Thoracic aorta (tissue), 2 donors: ENCODE data around the gene AMFR. TPM values are rescaled to one million over a fixed set of nuclear protein-coding genes. Genes with fewer than 3 reads are reported as not detected.

Experiments
- ATAC-seq: fragments of 150-250 bp; one replicate; pipeline ENCODE4 v1.8.0; 2017; ENCODE audit warnings: low read depth; ENCODE audit not compliant: insufficient number of reproducible peaks, low FRiP score
- DNase-seq: peaks from one replicate; pipeline ENCODE4 v3.0.0-alpha.2; 2020; ENCODE audit warnings: low spot score
- H3K27ac ChIP-seq, 2 donors: fragments of 200-600 bp; sonication (generic); 1 replicate in 1 of 2; 2 replicates in 1 of 2; pipeline ENCODE4 v1.5.1; 2016; ENCODE audit warnings: mild to moderate bottlenecking in 2 of 2, moderate library complexity in 2 of 2
- H3K27me3 ChIP-seq: fragments of 200-600 bp; sonication (generic); replicated peaks from 2 replicates; pipeline ENCODE4 v1.6.0; 2016; ENCODE audit warnings: mild to moderate bottlenecking; ENCODE audit not compliant: insufficient read depth
- H3K36me3 ChIP-seq: fragments of 200-600 bp; sonication (generic); one replicate; pipeline ENCODE4 v1.5.1; 2016
- H3K4me1 ChIP-seq, 2 donors: fragments of 200-600 bp; sonication (generic); 1 replicate in 1 of 2; 2 replicates in 1 of 2; pipeline versions ENCODE4 v1.5.1 to v1.6.0; 2016; ENCODE audit warnings: low read depth in 2 of 2, mild to moderate bottlenecking in 1 of 2; ENCODE audit not compliant: control insufficient read depth in 1 of 2
- H3K4me3 ChIP-seq: fragments of 200-600 bp; sonication (generic); 2 replicates; pipeline ENCODE4 v1.5.1; 2016; ENCODE audit warnings: mild to moderate bottlenecking
- H3K9me3 ChIP-seq: fragments of 200-600 bp; sonication (generic); 2 replicates; pipeline ENCODE4 v1.5.1; 2016
- total RNA-seq, 2 donors: library from RNA; depleted of rRNA; stranded (reverse); fragments of >200 nt; gene quantifications; one replicate each; pipeline versions ENCODE4 v1.1.0 to v1.2.3, GENCODE V29; 2016
- TF ChIP-seq, protein P1 (sequence below): fragments of 200-600 bp; sonication (generic); IDR thresholded peaks from one replicate; pipeline ENCODE4 v1.5.1; 2019; ENCODE audit warnings: antibody characterized with exemption

AMFR gene
- total RNA-seq, 2 donors from 2014 or later = 153 to 209 TPM

- Histone ChIP-seq H3K9me3 (no peaks in the 10 kb centered on the region), H3K36me3 (no peaks in the 10 kb centered on the region), H3K27me3 (no peaks in the 10 kb centered on the region), H3K4me1 (no peaks in the 10 kb centered on the region), H3K4me3 (no peak overlapping the region), H3K27ac (no peak overlapping the region)
- TF ChIP-seq, protein P1, sequence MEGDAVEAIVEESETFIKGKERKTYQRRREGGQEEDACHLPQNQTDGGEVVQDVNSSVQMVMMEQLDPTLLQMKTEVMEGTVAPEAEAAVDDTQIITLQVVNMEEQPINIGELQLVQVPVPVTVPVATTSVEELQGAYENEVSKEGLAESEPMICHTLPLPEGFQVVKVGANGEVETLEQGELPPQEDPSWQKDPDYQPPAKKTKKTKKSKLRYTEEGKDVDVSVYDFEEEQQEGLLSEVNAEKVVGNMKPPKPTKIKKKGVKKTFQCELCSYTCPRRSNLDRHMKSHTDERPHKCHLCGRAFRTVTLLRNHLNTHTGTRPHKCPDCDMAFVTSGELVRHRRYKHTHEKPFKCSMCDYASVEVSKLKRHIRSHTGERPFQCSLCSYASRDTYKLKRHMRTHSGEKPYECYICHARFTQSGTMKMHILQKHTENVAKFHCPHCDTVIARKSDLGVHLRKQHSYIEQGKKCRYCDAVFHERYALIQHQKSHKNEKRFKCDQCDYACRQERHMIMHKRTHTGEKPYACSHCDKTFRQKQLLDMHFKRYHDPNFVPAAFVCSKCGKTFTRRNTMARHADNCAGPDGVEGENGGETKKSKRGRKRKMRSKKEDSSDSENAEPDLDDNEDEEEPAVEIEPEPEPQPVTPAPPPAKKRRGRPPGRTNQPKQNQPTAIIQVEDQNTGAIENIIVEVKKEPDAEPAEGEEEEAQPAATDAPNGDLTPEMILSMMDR = no peak
- DNase-seq = no peak
- ATAC-seq = no peak
Measured at GRCh38 chr16:56348168-56349085, 76.9 kb downstream of the AMFR start.

DNA sequence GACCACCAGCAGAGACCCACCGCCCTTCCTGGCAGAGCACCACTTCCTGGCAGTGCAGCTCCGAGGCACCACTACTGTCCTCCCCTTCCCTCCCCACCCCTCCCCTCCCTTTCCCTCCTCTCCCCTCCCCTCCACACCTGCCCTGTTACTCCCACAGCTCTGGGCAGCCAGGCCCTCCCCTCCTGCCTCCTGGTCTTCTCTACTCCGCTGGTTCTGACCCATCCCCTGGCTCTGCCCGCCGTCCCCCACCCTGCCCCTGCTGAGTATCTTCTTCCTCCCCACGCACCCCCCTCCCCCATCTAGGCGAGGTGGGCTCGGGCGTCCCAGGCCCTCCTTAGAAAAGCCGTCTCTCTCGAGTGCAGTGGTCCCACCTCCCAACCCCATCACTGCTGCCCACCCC, 77.7 kb downstream of the AMFR start:
- no peak overlapping the region for H3K4me3 ChIP-seq
- no peaks in the 10 kb centered on the region for H3K27me3 ChIP-seq
- H3K36me3 ChIP-seq = no peaks in the 10 kb centered on the region
- ATAC-seq (no peak), DNase-seq (no peak)
- TF ChIP-seq, protein P1 = no peak
- no peaks in the 10 kb centered on the region for H3K9me3 ChIP-seq
- no peak overlapping the region for H3K27ac ChIP-seq
- H3K4me1 ChIP-seq = no peaks in the 10 kb centered on the region

DNA sequence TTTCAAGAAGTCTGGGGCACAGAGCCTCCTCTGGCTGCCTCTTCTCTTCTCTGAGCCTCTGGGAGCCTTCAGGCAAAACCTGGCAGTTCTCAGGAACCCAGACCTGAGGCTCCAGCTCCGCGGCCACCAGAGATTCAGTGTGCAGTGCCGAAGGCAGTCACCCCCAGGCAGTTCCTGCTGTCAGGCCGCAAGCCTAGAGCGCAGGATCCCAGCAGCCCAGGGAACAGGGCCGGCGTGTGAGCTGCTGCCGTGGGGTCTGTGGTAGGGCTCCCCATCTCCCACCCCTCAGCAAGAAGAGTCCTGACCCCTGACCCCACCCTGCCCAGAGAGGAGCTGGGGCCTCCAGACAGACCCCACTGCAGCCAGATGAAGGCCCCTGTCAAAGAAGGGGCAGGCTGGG, 78.2 kb downstream of the AMFR start:
- H3K36me3 ChIP-seq = no peaks in the 10 kb centered on the region
- H3K4me1 ChIP-seq = no peaks in the 10 kb centered on the region
- H3K9me3 ChIP-seq = no peaks in the 10 kb centered on the region
- ATAC-seq = no peak
- DNase-seq = no peak
- H3K27me3 ChIP-seq = no peaks in the 10 kb centered on the region
- no peak overlapping the region for H3K27ac ChIP-seq
- TF ChIP-seq, protein P1 = no peak
- no peak overlapping the region for H3K4me3 ChIP-seq

DNA sequence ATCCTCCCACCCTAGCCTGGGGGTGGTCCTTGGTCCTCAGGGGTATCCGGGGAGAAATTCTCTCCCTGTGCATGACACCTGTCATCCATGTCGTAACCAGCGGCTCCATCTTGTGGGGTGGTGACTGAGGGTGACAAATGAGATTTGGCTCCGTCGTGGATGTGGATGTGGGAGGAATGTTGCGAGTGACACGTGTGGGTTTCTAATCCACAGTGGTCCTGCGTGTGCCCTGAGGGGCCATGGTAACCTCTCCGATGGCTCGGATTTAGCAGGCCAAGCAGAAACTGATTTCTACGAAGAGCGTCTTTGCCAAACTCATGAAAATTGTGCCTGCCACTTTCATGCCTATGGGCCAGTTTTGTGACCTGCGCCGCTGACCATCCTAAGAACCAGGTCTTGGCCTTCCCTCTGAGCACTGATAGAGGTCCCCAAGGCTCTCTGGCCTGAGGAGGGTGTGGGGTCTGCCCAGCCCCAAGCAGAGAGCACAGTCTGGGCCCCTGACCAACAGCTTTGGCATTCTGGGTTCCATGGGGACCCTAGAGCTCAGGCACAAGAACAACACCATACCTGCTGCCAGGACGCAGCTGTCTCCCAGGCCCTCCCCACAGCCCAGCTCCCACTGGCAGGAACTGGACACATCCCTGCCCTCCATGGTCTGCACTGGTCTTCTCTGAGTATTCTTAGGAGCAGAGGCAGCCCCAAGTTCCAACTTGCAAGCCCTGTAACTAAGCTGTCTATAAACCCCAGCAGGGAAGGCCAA, 79.0 kb downstream of the AMFR start:
- no peaks in the 10 kb centered on the region for H3K4me1 ChIP-seq
- ATAC-seq = no peak
- H3K36me3 ChIP-seq = no peaks in the 10 kb centered on the region
- no peaks in the 10 kb centered on the region for H3K27me3 ChIP-seq
- TF ChIP-seq, protein P1 = no peak
- no peak overlapping the region for H3K4me3 ChIP-seq
- no peak overlapping the region for H3K27ac ChIP-seq
- DNase-seq = no peak
- H3K9me3 ChIP-seq = no peaks in the 10 kb centered on the region

DNA sequence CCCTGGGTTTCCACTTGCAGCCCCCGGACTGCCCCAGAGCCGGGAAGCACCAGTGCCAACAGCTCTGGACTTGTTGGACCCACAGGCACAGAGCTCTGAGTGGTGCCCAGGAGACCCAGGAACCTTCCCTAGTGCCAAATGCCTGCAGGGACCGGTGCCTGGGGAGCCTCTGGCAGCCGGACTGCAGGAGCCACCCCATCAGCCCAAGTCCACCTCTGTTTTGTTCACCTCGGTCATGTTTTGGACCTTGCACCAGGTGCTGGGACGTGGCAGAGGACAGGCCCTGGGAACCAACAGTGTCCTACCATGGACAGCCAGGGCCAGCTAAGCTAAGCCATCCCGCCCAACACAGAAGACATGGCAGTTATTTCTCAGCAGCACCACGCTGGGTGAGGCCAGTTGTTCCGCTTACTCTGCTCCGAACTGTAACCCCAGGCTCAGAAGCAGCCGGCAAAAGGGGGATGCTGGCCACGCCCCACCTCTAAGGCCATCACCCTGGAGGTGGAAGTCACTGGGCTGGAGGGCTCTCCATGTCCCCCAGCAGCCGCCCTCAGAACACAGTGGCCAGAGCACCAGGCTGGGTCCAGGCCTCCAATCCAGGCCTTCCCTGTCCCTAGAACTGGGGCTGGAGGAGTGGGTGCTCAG, 79.8 kb downstream of the AMFR start:
- no peaks in the 10 kb centered on the region for H3K27me3 ChIP-seq
- no peaks in the 10 kb centered on the region for H3K9me3 ChIP-seq
- no peaks in the 10 kb centered on the region for H3K4me1 ChIP-seq
- H3K4me3 ChIP-seq = no peak overlapping the region
- H3K36me3 ChIP-seq = no peaks in the 10 kb centered on the region
- H3K27ac ChIP-seq = no peak overlapping the region
- DNase-seq (no peak), ATAC-seq (no peak)
- TF ChIP-seq, protein P1 = no peak
